GM23338 (cell line): ENCODE measurements around the gene CABP2.
A peak's percentile ranks its signal among the peaks of the same experiment; 100 is the strongest.

Experiments used
- CREB1 ChIP-seq: fragments of 250-450 bp; sonication (Bioruptor Pico); IDR thresholded peaks from 2 replicates; pipeline ENCODE4 v1.5.0; 2020; ENCODE audit warnings: low read depth, mild to moderate bottlenecking, moderate library complexity
- EZH2 ChIP-seq: fragments of 200-600 bp; sonication (generic); IDR thresholded peaks from one replicate; pipeline ENCODE4 v1.8.0; 2017; ENCODE audit warnings: antibody characterized with exemption, mild to moderate bottlenecking, low read depth; ENCODE audit not compliant: unreplicated experiment
- EZH2phosphoT487 ChIP-seq: fragments of 200-600 bp; sonication (generic); IDR thresholded peaks from one replicate; pipeline ENCODE4 v1.8.1; 2018; ENCODE audit warnings: antibody characterized with exemption; ENCODE audit not compliant: unreplicated experiment
- JUNB ChIP-seq: IDR thresholded peaks from one replicate; pipeline ENCODE4 v1.6.1; 2016; ENCODE audit warnings: antibody characterized with exemption; ENCODE audit not compliant: unreplicated experiment
- NANOG ChIP-seq: IDR thresholded peaks from 2 replicates; pipeline ENCODE4 v1.6.1; 2016; ENCODE audit warnings: antibody characterized with exemption, borderline replicate concordance
- POLR2AphosphoS5 ChIP-seq: IDR thresholded peaks from 2 replicates; pipeline ENCODE4 v1.6.1; 2016; ENCODE audit warnings: antibody characterized with exemption, low read depth
- STAT1 ChIP-seq: IDR thresholded peaks from one replicate; pipeline ENCODE4 v1.6.1; 2016; ENCODE audit warnings: antibody characterized with exemption; ENCODE audit not compliant: unreplicated experiment
- ZNF114 ChIP-seq: fragments of 250-450 bp; sonication (Bioruptor Pico); IDR thresholded peaks from 2 replicates; pipeline ENCODE4 v1.5.0; 2020; ENCODE audit warnings: mild to moderate bottlenecking, moderate library complexity
- TF ChIP-seq, protein P1 (sequence below), 2 experiments: fragments of 200-600 bp in 1 of 2; sonication (generic) in 1 of 2; conservative IDR thresholded peaks; 2 replicates each; pipeline versions ENCODE4 v1.5.1 to v1.6.1; 2016 to 2017; ENCODE audit warnings: antibody characterized with exemption in 2 of 2, low read depth in 2 of 2, mild to moderate bottlenecking in 2 of 2, moderate library complexity in 1 of 2
- TF ChIP-seq, protein P2 (sequence below): IDR thresholded peaks from one replicate; pipeline ENCODE4 v1.6.1; 2018; ENCODE audit warnings: antibody characterized with exemption; ENCODE audit not compliant: unreplicated experiment
- TF ChIP-seq, protein P3 (sequence below): IDR thresholded peaks from 2 replicates; pipeline ENCODE4 v1.6.1; 2016; ENCODE audit warnings: antibody characterized with exemption

DNA sequence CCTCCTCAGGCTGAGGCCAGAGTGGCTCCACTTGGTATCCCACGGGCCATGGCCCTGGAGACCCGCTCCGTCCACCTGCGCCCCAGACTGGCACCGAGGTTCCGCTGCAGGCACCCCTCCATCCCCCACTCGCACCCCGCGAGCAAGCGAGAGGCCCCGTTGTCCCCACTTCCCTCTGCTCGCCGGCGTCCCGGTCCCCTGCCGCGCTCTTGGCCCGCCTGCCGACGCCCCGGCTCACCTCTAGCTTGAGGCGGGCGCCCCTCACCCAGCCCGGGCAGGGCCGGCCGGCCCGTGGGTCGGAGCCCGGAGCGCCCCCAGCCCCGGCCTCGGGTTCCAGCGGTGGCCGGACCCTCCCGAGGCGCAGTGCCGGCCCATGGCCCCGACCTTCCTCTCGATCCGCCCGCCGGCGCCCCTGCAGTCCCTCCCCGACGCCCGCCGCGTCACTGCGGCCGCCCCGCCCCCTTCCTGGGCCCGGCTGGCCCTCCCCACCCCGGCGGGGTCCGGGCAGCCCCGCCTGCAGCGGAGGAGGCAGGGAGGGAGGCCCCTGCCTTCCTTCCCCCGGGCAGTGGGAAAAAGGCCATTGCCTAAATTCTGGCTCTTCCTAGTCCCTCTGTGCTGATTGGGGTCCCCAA, 18.2 kb downstream of the CABP2 start, which contains the start of gene PITPNM1:
- TF ChIP-seq, protein P1, sequence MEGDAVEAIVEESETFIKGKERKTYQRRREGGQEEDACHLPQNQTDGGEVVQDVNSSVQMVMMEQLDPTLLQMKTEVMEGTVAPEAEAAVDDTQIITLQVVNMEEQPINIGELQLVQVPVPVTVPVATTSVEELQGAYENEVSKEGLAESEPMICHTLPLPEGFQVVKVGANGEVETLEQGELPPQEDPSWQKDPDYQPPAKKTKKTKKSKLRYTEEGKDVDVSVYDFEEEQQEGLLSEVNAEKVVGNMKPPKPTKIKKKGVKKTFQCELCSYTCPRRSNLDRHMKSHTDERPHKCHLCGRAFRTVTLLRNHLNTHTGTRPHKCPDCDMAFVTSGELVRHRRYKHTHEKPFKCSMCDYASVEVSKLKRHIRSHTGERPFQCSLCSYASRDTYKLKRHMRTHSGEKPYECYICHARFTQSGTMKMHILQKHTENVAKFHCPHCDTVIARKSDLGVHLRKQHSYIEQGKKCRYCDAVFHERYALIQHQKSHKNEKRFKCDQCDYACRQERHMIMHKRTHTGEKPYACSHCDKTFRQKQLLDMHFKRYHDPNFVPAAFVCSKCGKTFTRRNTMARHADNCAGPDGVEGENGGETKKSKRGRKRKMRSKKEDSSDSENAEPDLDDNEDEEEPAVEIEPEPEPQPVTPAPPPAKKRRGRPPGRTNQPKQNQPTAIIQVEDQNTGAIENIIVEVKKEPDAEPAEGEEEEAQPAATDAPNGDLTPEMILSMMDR (conservative IDR thresholded peaks at IDR 0.05; ENCODE audit: low read depth in 2 of 2), result no peak
- TF ChIP-seq POLR2AphosphoS5 (peak; percentile 47; the same call in 1 of the 2 replicates), EZH2phosphoT487 (no peak), EZH2 (no peak), STAT1 (no peak), CREB1 (CRISPR knock-in tag) (peak; percentile 70), ZNF114 (CRISPR knock-in tag) (no peak), NANOG (no peak), JUNB (no peak)
- TF ChIP-seq, protein P2, sequence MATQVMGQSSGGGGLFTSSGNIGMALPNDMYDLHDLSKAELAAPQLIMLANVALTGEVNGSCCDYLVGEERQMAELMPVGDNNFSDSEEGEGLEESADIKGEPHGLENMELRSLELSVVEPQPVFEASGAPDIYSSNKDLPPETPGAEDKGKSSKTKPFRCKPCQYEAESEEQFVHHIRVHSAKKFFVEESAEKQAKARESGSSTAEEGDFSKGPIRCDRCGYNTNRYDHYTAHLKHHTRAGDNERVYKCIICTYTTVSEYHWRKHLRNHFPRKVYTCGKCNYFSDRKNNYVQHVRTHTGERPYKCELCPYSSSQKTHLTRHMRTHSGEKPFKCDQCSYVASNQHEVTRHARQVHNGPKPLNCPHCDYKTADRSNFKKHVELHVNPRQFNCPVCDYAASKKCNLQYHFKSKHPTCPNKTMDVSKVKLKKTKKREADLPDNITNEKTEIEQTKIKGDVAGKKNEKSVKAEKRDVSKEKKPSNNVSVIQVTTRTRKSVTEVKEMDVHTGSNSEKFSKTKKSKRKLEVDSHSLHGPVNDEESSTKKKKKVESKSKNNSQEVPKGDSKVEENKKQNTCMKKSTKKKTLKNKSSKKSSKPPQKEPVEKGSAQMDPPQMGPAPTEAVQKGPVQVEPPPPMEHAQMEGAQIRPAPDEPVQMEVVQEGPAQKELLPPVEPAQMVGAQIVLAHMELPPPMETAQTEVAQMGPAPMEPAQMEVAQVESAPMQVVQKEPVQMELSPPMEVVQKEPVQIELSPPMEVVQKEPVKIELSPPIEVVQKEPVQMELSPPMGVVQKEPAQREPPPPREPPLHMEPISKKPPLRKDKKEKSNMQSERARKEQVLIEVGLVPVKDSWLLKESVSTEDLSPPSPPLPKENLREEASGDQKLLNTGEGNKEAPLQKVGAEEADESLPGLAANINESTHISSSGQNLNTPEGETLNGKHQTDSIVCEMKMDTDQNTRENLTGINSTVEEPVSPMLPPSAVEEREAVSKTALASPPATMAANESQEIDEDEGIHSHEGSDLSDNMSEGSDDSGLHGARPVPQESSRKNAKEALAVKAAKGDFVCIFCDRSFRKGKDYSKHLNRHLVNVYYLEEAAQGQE, result no peak
- TF ChIP-seq, protein P3, sequence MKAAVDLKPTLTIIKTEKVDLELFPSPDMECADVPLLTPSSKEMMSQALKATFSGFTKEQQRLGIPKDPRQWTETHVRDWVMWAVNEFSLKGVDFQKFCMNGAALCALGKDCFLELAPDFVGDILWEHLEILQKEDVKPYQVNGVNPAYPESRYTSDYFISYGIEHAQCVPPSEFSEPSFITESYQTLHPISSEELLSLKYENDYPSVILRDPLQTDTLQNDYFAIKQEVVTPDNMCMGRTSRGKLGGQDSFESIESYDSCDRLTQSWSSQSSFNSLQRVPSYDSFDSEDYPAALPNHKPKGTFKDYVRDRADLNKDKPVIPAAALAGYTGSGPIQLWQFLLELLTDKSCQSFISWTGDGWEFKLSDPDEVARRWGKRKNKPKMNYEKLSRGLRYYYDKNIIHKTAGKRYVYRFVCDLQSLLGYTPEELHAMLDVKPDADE, result no peak
